HL-60/S4 treated with retinoic acid at 250 ng/mL for 4 days and 3 days (cell line): ENCODE measurements around the gene MAP3K4.

Source experiments
- in situ Hi-C: fragments of 300-500 bp; cut with MboI; formaldehyde crosslinking; loops from 2 replicates; pipeline ENCODE4 v1.7.0; 2022; ENCODE audit warnings: low sequenced_read_pairs

MAP3K4 gene

DNA sequence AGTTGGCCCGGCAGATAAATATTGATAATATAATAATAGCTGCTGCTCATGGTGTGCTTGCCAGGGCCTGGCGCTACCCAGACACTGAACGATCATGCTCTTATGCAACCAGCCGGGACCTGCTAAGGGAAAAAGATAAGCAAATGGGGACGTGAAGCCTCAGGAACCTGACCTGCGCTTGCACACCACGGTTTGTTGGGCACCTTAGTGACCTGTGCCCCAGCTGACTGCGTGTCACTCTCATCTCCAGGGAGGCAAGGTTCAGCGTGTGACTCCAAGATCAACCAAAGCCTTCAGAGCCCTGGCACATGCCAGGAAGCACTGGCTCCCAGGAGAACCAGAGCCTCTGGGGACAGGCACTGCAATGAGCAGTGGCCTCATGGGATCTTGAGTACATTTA is 171.2 kb downstream of the MAP3K4 start:
- in situ Hi-C loops = no loop called here

DNA sequence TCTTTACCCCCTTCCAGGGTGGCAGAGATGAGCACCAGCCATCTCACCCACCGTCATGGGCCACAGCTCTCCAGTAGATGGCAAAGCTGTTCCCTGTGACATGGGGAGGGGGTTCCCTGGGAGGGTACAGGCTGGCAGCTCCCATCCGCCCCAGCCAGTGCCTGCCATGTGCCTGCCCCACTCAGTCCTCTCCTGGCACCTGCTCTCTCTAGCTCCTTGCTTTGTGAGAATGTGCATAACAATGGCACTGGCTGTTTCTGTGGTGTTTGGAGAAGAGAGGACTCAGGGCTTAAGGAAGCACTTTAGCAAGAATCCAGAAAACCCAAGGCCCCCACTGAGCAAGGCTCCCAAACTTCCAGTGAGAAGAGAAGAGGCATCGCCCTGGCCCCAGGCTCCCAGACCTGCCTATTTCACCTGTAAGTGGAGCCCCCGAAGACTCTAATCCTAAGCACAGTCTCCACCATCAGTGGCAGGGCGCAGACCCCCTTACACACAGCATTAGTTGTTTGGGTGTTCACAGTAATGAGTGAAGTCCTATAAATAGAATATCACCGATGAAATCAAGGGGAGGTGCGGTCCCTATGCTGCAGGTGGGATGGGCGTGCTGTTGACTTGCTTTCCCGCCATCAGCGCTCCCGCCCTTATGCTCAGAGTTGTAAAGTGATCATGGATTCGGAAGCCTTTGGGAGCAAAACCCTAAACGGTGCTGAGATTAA is 172.1 kb downstream of the MAP3K4 start:
- in situ Hi-C loops = no loop called here

DNA sequence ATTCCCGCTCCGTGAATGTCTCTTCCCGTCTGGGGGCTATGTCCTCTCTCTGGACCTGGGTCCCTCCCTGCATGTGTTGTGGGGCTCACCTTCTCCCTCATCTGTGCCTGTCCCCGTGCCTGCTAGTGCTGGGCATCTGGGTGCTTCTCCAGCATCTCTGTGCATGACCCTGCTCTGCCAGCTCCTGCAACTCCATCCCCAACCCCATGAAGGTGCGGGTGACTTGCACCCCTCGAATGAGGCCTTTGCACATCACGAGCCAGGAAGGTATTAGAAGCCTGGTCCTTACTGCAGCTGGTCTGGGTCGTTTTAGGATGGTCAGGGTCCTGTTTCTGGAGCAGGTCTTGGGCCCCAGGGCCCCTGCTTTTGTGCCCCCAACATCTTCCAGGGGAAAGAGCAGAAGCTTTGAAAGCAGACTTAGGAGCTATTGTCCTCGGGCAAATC is 172.6 kb downstream of the MAP3K4 start:
- in situ Hi-C loops = no loop called here

DNA sequence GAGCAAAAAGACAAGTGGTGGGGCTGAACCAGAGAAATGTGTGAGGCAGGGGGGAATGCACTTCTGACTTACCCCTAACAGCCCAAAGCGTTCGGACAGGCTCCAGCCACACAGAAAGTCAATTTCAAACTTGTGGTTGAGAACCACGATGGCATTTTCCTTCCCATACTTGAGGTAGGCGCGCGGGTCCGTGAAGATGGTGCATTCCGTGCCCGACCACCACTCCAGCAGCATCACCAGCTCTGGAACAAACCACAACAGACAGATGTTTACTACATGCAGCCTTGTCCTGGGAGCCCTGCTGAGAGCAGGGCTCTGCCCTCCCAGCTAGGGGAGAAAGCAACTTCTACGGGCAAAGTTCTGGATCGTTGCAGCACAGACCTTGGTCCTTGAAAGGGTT is 174.6 kb downstream of the MAP3K4 start:
- in situ Hi-C loops = no loop called here

DNA sequence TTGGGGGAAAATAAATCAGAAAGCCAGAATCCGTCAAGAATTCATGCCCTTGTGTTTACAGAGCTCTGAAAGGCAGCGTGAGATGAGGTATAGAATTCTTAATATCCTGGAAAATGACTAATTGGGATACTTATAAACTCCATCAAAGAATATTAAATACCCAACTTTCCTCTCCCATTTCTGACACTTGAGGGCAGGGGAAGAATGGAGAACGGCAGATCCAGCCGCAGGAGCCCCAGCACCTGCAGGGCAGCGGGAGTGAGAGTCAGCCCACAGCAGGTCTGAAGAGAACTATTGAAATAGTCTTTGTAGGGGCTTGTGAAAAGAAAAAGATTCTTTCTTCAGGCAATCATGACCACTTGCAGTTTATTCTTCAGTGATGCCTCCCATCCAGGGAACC is 175.1 kb downstream of the MAP3K4 start:
- in situ Hi-C loops = no loop called here
